Ovary (tissue), 3 donors: ENCODE data around the gene PBX1.

Experiments
- POLR2A ChIP-seq: fragments of 450-650 bp; IDR thresholded peaks from one replicate; pipeline ENCODE4 v1.6.1; 2017; ENCODE audit warnings: antibody characterized with exemption, mild to moderate bottlenecking, moderate library complexity
- TF ChIP-seq, protein P1 (sequence below), 3 donors: fragments of 450-650 bp in 2 of 3; fragments of 200-600 bp in 1 of 3; IDR thresholded peaks; one replicate each; pipeline versions ENCODE4 v1.5.1 to v1.8.0; 2016 to 2022; ENCODE audit warnings: antibody characterized with exemption in 3 of 3, mild to moderate bottlenecking in 1 of 3
- donor health status: DM: no; HTN: no; CAD: no.

DNA sequence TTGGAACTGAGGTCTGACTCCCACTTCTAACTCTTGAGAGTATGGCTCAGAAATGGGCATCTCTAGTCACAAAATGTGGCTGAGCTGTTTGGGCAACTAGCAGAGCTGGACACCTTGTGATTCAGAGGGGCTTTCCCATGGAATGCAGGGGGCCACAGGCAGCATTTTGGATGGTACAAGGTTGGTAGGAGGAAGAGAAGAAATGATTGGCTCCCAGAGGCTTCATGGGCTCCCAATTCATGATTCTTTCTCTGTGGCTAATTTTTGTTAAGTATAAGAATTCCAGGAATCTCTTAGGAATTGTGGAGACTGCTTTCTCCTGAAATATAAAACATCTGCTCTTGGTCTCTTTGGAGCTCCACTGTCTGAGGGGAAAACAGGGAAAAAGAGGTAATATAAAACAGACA lies 49.7 kb downstream of the PBX1 start:
- TF ChIP-seq, protein P1, sequence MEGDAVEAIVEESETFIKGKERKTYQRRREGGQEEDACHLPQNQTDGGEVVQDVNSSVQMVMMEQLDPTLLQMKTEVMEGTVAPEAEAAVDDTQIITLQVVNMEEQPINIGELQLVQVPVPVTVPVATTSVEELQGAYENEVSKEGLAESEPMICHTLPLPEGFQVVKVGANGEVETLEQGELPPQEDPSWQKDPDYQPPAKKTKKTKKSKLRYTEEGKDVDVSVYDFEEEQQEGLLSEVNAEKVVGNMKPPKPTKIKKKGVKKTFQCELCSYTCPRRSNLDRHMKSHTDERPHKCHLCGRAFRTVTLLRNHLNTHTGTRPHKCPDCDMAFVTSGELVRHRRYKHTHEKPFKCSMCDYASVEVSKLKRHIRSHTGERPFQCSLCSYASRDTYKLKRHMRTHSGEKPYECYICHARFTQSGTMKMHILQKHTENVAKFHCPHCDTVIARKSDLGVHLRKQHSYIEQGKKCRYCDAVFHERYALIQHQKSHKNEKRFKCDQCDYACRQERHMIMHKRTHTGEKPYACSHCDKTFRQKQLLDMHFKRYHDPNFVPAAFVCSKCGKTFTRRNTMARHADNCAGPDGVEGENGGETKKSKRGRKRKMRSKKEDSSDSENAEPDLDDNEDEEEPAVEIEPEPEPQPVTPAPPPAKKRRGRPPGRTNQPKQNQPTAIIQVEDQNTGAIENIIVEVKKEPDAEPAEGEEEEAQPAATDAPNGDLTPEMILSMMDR (IDR thresholded peaks at IDR 0.05) = no peak
- no peak for TF ChIP-seq POLR2A
